Right lobe of liver (tissue), 6 donors: Measurements from ENCODE around the gene ITGB1. TPM values are rescaled to one million over a fixed set of nuclear protein-coding genes. Genes with fewer than 3 reads are reported as not detected.

Experiments
- ATAC-seq, 4 donors: fragments of 200-7000 bp; cut with Tn5 transposase; one replicate each; pipeline ENCODE4 v1.9.1; 2020; ENCODE audit warnings: mild to moderate bottlenecking in 4 of 4, moderate library complexity in 4 of 4
- DNase-seq, 3 donors: peaks; one replicate each; pipeline ENCODE4 v3.0.0-alpha.2; 2020
- H3K27ac ChIP-seq, 3 donors: fragments of 200-600 bp; one replicate each; pipeline ENCODE4 v1.8.0; 2022
- H3K27me3 ChIP-seq, 2 donors: fragments of 200-600 bp; one replicate each; pipeline ENCODE4 v1.8.0; 2022
- H3K36me3 ChIP-seq, 4 donors: fragments of 200-600 bp; sonication (generic) in 1 of 4; one replicate each; pipeline versions ENCODE4 v1.5.1 to v1.8.0; 2017 to 2022; ENCODE audit warnings: control low read depth in 1 of 4
- H3K4me1 ChIP-seq, 4 donors: fragments of 200-600 bp; sonication (generic) in 1 of 4; one replicate each; pipeline versions ENCODE4 v1.5.1 to v1.8.0; 2017 to 2022; ENCODE audit warnings: control low read depth in 1 of 4
- H3K4me3 ChIP-seq, 3 donors: fragments of 200-600 bp; one replicate each; pipeline ENCODE4 v1.8.0; 2022
- H3K9me3 ChIP-seq, 4 donors: fragments of 200-600 bp; sonication (generic) in 1 of 4; one replicate each; pipeline versions ENCODE4 v1.5.1 to v1.8.0; 2017 to 2022; ENCODE audit warnings: control low read depth in 1 of 4
- CTCF ChIP-seq, 4 donors: fragments of 200-600 bp in 3 of 4; fragments of 450-650 bp in 1 of 4; IDR thresholded peaks; one replicate each; pipeline versions ENCODE4 v1.5.1 to v1.8.0; 2016 to 2022; ENCODE audit warnings: antibody characterized with exemption in 4 of 4, mild to moderate bottlenecking in 2 of 4
- POLR2A ChIP-seq: fragments of 450-650 bp; IDR thresholded peaks from one replicate; pipeline ENCODE4 v1.6.1; 2017; ENCODE audit warnings: antibody characterized with exemption, mild to moderate bottlenecking
- whole genome bisulfite sequencing: methylation state at CpG from one replicate; pipeline ENCODE4 v1.1.6; 2018; ENCODE audit warnings: low coverage, low lambda C conversion rate; ENCODE audit not compliant: insufficient coverage; ENCODE audit errors: missing lambda C conversion rate; 5-methylcytosine and 5-hydroxymethylcytosine counted together
- intact Hi-C, 2 donors: fragments of 100-400 bp; cut with DNase I; formaldehyde crosslinking; loops; one replicate each; pipeline versions ENCODE4 v1.11.2 to v1.14.1; 2022
- total RNA-seq, 6 experiments: library from RNA; depleted of rRNA in 2 of 6; stranded (reverse); fragments of >200 nt in 2 of 6; fragmentation: NEBNext Ultra II Directional in 3 of 6; extraction: Animal tissue kit (Norgen Biotek cat#: 25700) in 3 of 6; gene quantifications; one replicate each; pipeline versions ENCODE4 v1.1.0 to v1.2.4, GENCODE V29; 2016 to 2023
- donor health status: DM: no; HTN: yes; CAD: no.
- donor health status: DM: no; HTN: no; CAD: no.
- donor health status: DM: no; HTN: no; CAD: no.
- donor health status: DM: no; HTN: yes; CAD: no.
- donor health status: DM: no; HTN: yes; CAD: no.

ITGB1 gene
- total RNA-seq, 6 experiments from 2014 or later: 120 to 301 (median 239) TPM

DNA sequence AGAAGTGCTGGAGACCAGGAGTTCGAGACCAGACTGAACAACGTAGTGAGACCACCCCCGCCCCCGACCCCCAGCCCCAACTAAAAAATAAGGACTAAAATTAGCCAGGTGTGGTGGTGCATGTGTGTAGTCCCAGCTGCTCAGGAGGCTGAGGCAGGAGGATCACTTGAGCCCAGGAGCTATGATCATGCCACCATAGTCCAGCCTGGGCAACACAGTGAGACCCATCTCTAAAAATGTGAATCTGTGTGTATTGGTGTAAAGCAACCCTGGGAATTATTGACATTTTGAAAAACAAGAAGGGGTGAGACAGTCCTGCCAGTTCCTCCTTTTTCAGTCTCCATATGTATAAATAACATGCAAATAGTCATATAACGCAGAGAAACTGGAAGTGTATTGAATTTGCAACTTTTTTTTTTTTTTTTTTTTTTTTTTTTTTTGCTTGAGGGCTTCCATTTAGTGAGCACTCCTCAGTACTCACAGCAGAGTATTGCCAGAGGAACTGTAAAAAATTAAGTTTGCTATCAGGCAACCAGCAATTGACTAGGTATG lies 3.4 kb upstream of the ITGB1 start:
- no peaks in the 10 kb centered on the region for H3K9me3 ChIP-seq
- peak overlapping the region in 2 of 3 donors; percentile 29 to 35 for H3K27ac ChIP-seq
- H3K4me3 ChIP-seq: no peak overlapping the region
- intact Hi-C loops: no loop called here
- 64% methylated on average over 3 of the region's 5 CpGs for WGBS
- peaks cover 0 to 9% (median 4%) of the 10 kb centered on the region in 4 donors for H3K4me1 ChIP-seq
- TF ChIP-seq POLR2A: no peak
- TF ChIP-seq CTCF (IDR thresholded peaks at IDR 0.05): no peak
- no peaks in the 10 kb centered on the region for H3K27me3 ChIP-seq
- ATAC-seq (no peak), DNase-seq (no peak)
- H3K36me3 ChIP-seq: no peaks in the 10 kb centered on the region

DNA sequence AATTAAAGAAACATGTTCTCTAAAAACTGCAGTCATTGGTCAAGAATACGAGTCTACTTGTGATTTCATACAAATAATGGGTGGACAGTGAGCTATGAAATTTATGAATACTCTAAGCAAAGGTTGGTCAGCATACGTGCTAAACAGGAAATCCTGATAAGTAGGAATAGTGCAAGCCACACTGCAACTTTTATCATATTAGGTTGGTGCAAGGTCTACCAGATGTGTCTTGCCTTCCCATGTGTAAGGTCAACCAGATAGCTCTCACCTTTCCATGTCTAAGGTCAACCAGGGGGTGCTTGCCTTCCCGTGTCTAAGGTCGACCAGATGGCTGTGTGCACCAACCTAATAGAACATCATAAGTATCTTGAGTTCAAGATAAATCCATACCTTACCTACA lies 2.0 kb upstream of the ITGB1 start:
- TF ChIP-seq POLR2A (no peak), CTCF (IDR thresholded peaks at IDR 0.05) (no peak)
- Histone ChIP-seq H3K27ac (peak overlapping the region in 1 of 3 donors; percentile 99), H3K9me3 (no peaks in the 10 kb centered on the region), H3K36me3 (no peaks in the 10 kb centered on the region), H3K4me1 (peaks cover 0 to 23% (median 10%) of the 10 kb centered on the region in 4 donors), H3K27me3 (no peaks in the 10 kb centered on the region), H3K4me3 (no peak overlapping the region)
- no peak for ATAC-seq
- WGBS: 52% methylated on average over 3 of the region's 4 CpGs
- DNase-seq: no peak
- intact Hi-C loops: no loop called here

DNA sequence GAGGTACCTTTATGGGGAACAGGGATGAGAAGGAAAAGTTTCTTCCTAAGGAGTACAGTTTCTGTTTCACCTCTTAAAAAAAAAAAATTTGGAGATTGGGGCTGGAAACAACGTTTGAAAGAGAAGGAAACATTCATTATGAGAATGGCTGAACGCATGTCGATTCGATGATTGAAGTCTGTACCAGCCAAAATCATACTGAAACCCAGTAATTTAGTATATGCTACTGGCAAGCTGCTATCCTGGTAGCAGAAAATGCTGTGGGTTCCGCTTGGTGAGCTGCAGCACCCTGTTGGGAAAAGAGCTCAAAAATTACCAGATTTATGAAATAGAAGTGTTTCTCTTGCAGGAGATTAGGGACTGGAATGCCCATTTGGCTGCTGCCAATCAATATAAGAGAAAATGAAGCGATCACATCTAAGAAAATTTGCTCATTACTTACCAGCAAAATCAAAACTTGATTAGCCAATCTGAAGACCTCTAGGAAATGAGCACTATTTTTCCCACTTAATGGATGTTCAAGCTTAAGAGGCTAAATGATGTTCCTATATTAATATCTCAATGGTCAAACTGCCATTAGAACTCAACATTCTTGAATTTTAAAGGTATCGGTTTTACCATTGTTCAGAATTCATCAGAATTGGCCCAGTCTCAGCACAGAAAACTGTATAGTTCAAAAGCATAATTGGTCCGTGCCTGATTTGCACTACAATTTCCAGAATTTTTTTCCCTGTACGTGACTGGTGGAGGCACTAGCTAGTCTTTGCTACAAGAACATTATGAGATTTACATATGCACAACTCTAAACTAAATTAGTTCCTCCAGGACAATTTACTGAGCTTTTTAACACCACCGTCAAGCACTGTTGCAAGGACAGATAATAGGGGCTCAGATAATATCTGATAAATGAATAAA lies 1.2 kb upstream of the ITGB1 start:
- TF ChIP-seq POLR2A: no peak
- TF ChIP-seq CTCF (IDR thresholded peaks at IDR 0.05): no peak
- H3K4me1 ChIP-seq: peaks cover 0 to 30% (median 14%) of the 10 kb centered on the region in 4 donors
- no peaks in the 10 kb centered on the region for H3K36me3 ChIP-seq
- WGBS: 26% methylated on average over 10 of the region's 10 CpGs
- no peaks in the 10 kb centered on the region for H3K9me3 ChIP-seq
- intact Hi-C loops: no loop called here
- no peak for DNase-seq
- peak overlapping the region; percentile 96 to 99 (median 97) for H3K27ac ChIP-seq
- no peaks in the 10 kb centered on the region for H3K27me3 ChIP-seq
- ATAC-seq: no peak
- H3K4me3 ChIP-seq: peak overlapping the region; percentile 85 to 93 (median 90)

GRCh38 chr10:32957341-32958084 lies 517 bp downstream of the ITGB1 start:
- H3K4me1 ChIP-seq: peaks cover 0 to 40% (median 18%) of the 10 kb centered on the region in 4 donors
- WGBS: 0% methylated on average over 7 of the region's 87 CpGs
- intact Hi-C loops: no loop called here

More at GRCh38 chr10:32957341-32958084, 517 bp downstream of the ITGB1 start:
- ATAC-seq (peak; percentile 20 to 53 (median 42)), DNase-seq (peak; percentile 72 to 80 (median 73))
- TF ChIP-seq POLR2A: no peak
- no peak for TF ChIP-seq CTCF (IDR thresholded peaks at IDR 0.05)
- Histone ChIP-seq H3K4me3 (peak overlapping the region; percentile 85 to 93 (median 90)), H3K27me3 (no peaks in the 10 kb centered on the region), H3K9me3 (no peaks in the 10 kb centered on the region), H3K27ac (peak overlapping the region; percentile 96 to 99 (median 97)), H3K36me3 (no peaks in the 10 kb centered on the region)
